IMR-90 (cell line): ENCODE measurements around the gene LENG9. TPM values are rescaled to one million over a fixed set of nuclear protein-coding genes. Genes with fewer than 3 reads are reported as not detected.

Experiments used
- ATAC-seq: fragments of 200-7000 bp; cut with Tn5 transposase; 2 replicates; pipeline ENCODE4 v1.9.1; 2020; ENCODE audit warnings: low read depth, mild to moderate bottlenecking, moderate library complexity
- BruUV-seq: library from RNA; stranded (reverse); fragments of 400-500 nt; replicated peaks from 2 replicates; lab custom pipeline; 2021; lab: Mats Ljungman, UMichigan
- CTCF ChIA-PET: fragments of 300-600 bp; formaldehyde crosslinking; extraction: SDS; loops from one replicate; lab custom pipeline; 2021; ENCODE audit warnings: antibody characterized with exemption; lab: Yijun Ruan, JAX
- POLR2A ChIA-PET: fragments of 300-600 bp; sonication (Branson Sonifier 250); formaldehyde crosslinking; loops from one replicate; lab custom pipeline; 2022; ENCODE audit warnings: antibody characterized with exemption; ENCODE audit not compliant: unreplicated experiment; lab: Charles Lee
- DNase-seq: peaks from one replicate; pipeline ENCODE4 v3.0.0; 2013
- H2AFZ ChIP-seq: replicated peaks from 2 replicates; pipeline ENCODE3; 2013; ENCODE audit warnings: low read length, mild to moderate bottlenecking; ENCODE audit not compliant: poor library complexity
- H2AK5ac ChIP-seq: 2 replicates; pipeline ENCODE4 v1.6.1; 2013; ENCODE audit warnings: low read depth, low read length, inconsistent platforms
- H2AK9ac ChIP-seq: replicated peaks from 2 replicates; pipeline ENCODE3; 2013; ENCODE audit warnings: mild to moderate bottlenecking, low read depth, low read length, moderate library complexity; ENCODE audit not compliant: poor library complexity
- H2BK120ac ChIP-seq: 2 replicates; pipeline ENCODE4 v1.6.1; 2013; ENCODE audit warnings: low read depth, low read length, inconsistent platforms
- H2BK15ac ChIP-seq: 3 replicates; pipeline ENCODE4 v1.6.1; 2013; ENCODE audit warnings: low read depth, low read length, inconsistent platforms
- H2BK20ac ChIP-seq: 2 replicates; pipeline ENCODE4 v1.6.1; 2013; ENCODE audit warnings: low read depth, mild to moderate bottlenecking, inconsistent platforms, low read length, moderate library complexity
- H2BK5ac ChIP-seq: 2 replicates; pipeline ENCODE4 v1.6.1; 2013; ENCODE audit warnings: mild to moderate bottlenecking, low read depth, low read length, inconsistent platforms; ENCODE audit not compliant: poor library complexity, severe bottlenecking
- H3K14ac ChIP-seq: replicated peaks from 2 replicates; pipeline ENCODE4 v1.6.1; 2013; ENCODE audit warnings: low read depth, low read length, inconsistent platforms
- H3K18ac ChIP-seq: 2 replicates; pipeline ENCODE4 v1.6.1; 2013; ENCODE audit warnings: low read depth, low read length, control low read depth
- H3K23ac ChIP-seq: 2 replicates; pipeline ENCODE4 v1.6.1; 2013; ENCODE audit warnings: low read depth, low read length, inconsistent platforms
- H3K27ac ChIP-seq: 2 replicates; pipeline ENCODE4 v1.5.1; 2013; ENCODE audit warnings: mild to moderate bottlenecking, control low read depth, low read length; ENCODE audit not compliant: insufficient read depth
- H3K27me3 ChIP-seq: 2 replicates; pipeline ENCODE4 v1.6.1; 2013; ENCODE audit warnings: low read length; ENCODE audit not compliant: control insufficient read depth, insufficient read depth
- H3K36me3 ChIP-seq: 2 replicates; pipeline ENCODE4 v1.6.1; 2013; ENCODE audit warnings: low read length, mixed read lengths; ENCODE audit not compliant: control insufficient read depth, insufficient read depth
- H3K4ac ChIP-seq: 2 replicates; pipeline ENCODE4 v1.6.1; 2013; ENCODE audit warnings: low read depth, low read length, inconsistent platforms
- H3K4me1 ChIP-seq: 2 replicates; pipeline ENCODE4 v1.6.1; 2013; ENCODE audit warnings: low read length, mixed read lengths; ENCODE audit not compliant: control insufficient read depth, insufficient read depth
- H3K4me2 ChIP-seq: 2 replicates; pipeline ENCODE4 v1.6.1; 2013; ENCODE audit warnings: low read depth, mild to moderate bottlenecking, control low read depth, low read length, moderate library complexity
- H3K4me3 ChIP-seq: 2 replicates; pipeline ENCODE4 v1.5.1; 2013; ENCODE audit warnings: low read depth, mild to moderate bottlenecking, control low read depth, low read length, moderate library complexity; ENCODE audit not compliant: insufficient read depth
- H3K56ac ChIP-seq: 2 replicates; pipeline ENCODE4 v1.6.1; 2013; ENCODE audit warnings: low read length, inconsistent platforms; ENCODE audit not compliant: insufficient read depth; ENCODE audit errors: extremely low read depth
- H3K79me1 ChIP-seq, 2 experiments: 2 replicates each; pipeline ENCODE4 v1.6.1; 2013; ENCODE audit warnings: low read length in 2 of 2, inconsistent platforms in 1 of 2, low read depth in 1 of 2
- H3K9ac ChIP-seq: 2 replicates; pipeline ENCODE4 v1.6.1; 2013; ENCODE audit warnings: low read depth, low read length, control low read depth
- H3K9me1 ChIP-seq: 2 replicates; pipeline ENCODE4 v1.6.1; 2013; ENCODE audit warnings: low read length, inconsistent platforms; ENCODE audit not compliant: insufficient read depth
- H3K9me3 ChIP-seq: 2 replicates; pipeline ENCODE4 v1.6.1; 2013; ENCODE audit warnings: low read length; ENCODE audit not compliant: control insufficient read depth, insufficient read depth
- H4K20me1 ChIP-seq: 2 replicates; pipeline ENCODE4 v1.6.1; 2013; ENCODE audit warnings: low read length, inconsistent platforms; ENCODE audit not compliant: insufficient read depth
- H4K5ac ChIP-seq: 2 replicates; pipeline ENCODE4 v1.6.1; 2013; ENCODE audit warnings: mild to moderate bottlenecking, low read depth, low read length, control low read depth
- H4K8ac ChIP-seq, 2 experiments: 2 replicates each; pipeline ENCODE4 v1.6.1; 2013; ENCODE audit warnings: low read depth in 2 of 2, low read length in 2 of 2, control low read depth in 1 of 2, inconsistent platforms in 1 of 2
- H4K91ac ChIP-seq: 2 replicates; pipeline ENCODE4 v1.6.1; 2013; ENCODE audit warnings: low read depth, low read length, inconsistent platforms; ENCODE audit not compliant: insufficient read depth
- BHLHE40 ChIP-seq: fragments of 150-350 bp; IDR thresholded peaks from 2 replicates; pipeline ENCODE4 v1.6.1; 2016; ENCODE audit warnings: mild to moderate bottlenecking, low read depth, low read length
- ELK1 ChIP-seq: fragments of 150-350 bp; IDR thresholded peaks from 2 replicates; pipeline ENCODE4 v1.6.1; 2016; ENCODE audit warnings: low read depth, mild to moderate bottlenecking, low read length, moderate library complexity, borderline replicate concordance
- MXI1 ChIP-seq: IDR thresholded peaks from 2 replicates; pipeline ENCODE4 v1.6.1; 2012; ENCODE audit warnings: low read depth, mild to moderate bottlenecking, low read length, moderate library complexity, borderline replicate concordance
- NFE2L2 ChIP-seq: fragments of 150-350 bp; IDR thresholded peaks from 2 replicates; pipeline ENCODE4 v1.6.1; 2016; ENCODE audit warnings: low read depth, mild to moderate bottlenecking, low read length
- POLR2A ChIP-seq: IDR thresholded peaks from 2 replicates; pipeline ENCODE4 v1.6.1; 2012; ENCODE audit warnings: mild to moderate bottlenecking, low read depth, low read length
- RCOR1 ChIP-seq: IDR thresholded peaks from 2 replicates; pipeline ENCODE4 v1.6.1; 2012; ENCODE audit warnings: mild to moderate bottlenecking, low read length, improper control_type of control experiment; ENCODE audit not compliant: insufficient replicate concordance
- RFX5 ChIP-seq: IDR thresholded peaks from 2 replicates; pipeline ENCODE4 v1.8.0; 2012; ENCODE audit warnings: low read depth, mild to moderate bottlenecking, low read length, moderate library complexity
- WGBS, 2 experiments: methylation state at CpG; one replicate each; pipeline versions ENCODE4 v1.1.5 to v1.1.7; 2013; ENCODE audit warnings: missing lambda C conversion rate in 2 of 2; ENCODE audit not compliant: insufficient read length in 1 of 2; ENCODE audit errors: extremely low coverage in 2 of 2; 5-methylcytosine and 5-hydroxymethylcytosine counted together
- dilution Hi-C: fragments of 300-500 bp; cut with HindIII; formaldehyde crosslinking; loops from one replicate; pipeline ENCODE4 v1.14.3; 2018; ENCODE audit warnings: low sequenced_read_pairs; ENCODE audit not compliant: unreplicated experiment
- in situ Hi-C: fragments of 300-500 bp; cut with MboI; formaldehyde crosslinking; loops from 3 replicates; pipeline ENCODE4 v1.14.3; 2019; ENCODE audit warnings: low sequenced_read_pairs, inconsistent platforms, mixed read lengths
- intact Hi-C: fragments of 100-400 bp; cut with micrococcal nuclease; formaldehyde crosslinking; loops from 2 replicates; pipeline ENCODE4 v1.10.0; 2022
- polyA plus RNA-seq, 3 experiments: library from polyadenylated mRNA; depleted of rRNA; stranded (reverse); fragments of >200 nt; gene quantifications; 2 replicates each; pipeline ENCODE4 v1.2.3, GENCODE V29; 2012; ENCODE audit warnings: low replicate concordance in 1 of 3
- total RNA-seq: library from RNA; depleted of rRNA; stranded (reverse); fragments of >200 nt; gene quantifications from 2 replicates; pipeline ENCODE4 v1.2.3, GENCODE V29; 2012

Gene LENG9
- total and polyA plus RNA-seq, 2 of the 4 experiments (the other 2 are of a cell fraction): 0.94 to 1.1 TPM

GRCh38 chr19:54453921-54454780 is 9.4 kb downstream of the LENG9 start (continued):
- TF ChIP-seq BHLHE40: no peak

GRCh38 chr19:54452626-54453025 is 11.0 kb downstream of the LENG9 start:
- H3K56ac ChIP-seq: no peak overlapping the region
- no peak overlapping the region for H3K4me3 ChIP-seq
- H3K27ac ChIP-seq: no peak overlapping the region
- no peak overlapping the region for H3K4ac ChIP-seq
- H4K20me1 ChIP-seq: peaks cover 73% of the 10 kb centered on the region
- no peaks in the 10 kb centered on the region for H3K9me3 ChIP-seq
- H2AK9ac ChIP-seq: no peak overlapping the region
- peaks cover 6% of the 10 kb centered on the region; the same call in 1 of the 2 replicates for H3K9me1 ChIP-seq
- H2BK15ac ChIP-seq: no peak overlapping the region
- no peak overlapping the region for H3K4me2 ChIP-seq
- H3K79me1 ChIP-seq: peaks cover 21 to 60% of the 10 kb centered on the region in 2 experiments
- intact Hi-C loops: no loop called here
- H3K9ac ChIP-seq: no peak overlapping the region
- H4K5ac ChIP-seq: no peak overlapping the region
- no peak overlapping the region for H3K18ac ChIP-seq
- H2AK5ac ChIP-seq: no peak overlapping the region
- TF ChIP-seq RCOR1 (no peak), NFE2L2 (no peak), POLR2A (no peak), MXI1 (no peak), BHLHE40 (no peak), RFX5 (no peak), ELK1 (no peak)
- DNase-seq (no peak), ATAC-seq (no peak)
- no peak overlapping the region for H2BK5ac ChIP-seq
- no peaks in the 10 kb centered on the region for H3K27me3 ChIP-seq
- H2BK120ac ChIP-seq: no peak overlapping the region
- no TSS peak for BruUV-seq
- in situ Hi-C loops: loop anchor here (10.0 to 25.0 kb wide), 6 partner anchors 248 to 1685 kb away; partner anchors contain the start of genes NAT14, NDUFA3, OSCAR and PRPF31
- peaks cover 6% of the 10 kb centered on the region for H3K4me1 ChIP-seq
- no peak overlapping the region for H2BK20ac ChIP-seq
- no peak overlapping the region for H4K91ac ChIP-seq
- no peak overlapping the region for H3K14ac ChIP-seq
- H4K8ac ChIP-seq: no peak overlapping the region
- peaks cover 66% of the 10 kb centered on the region for H3K36me3 ChIP-seq
- WGBS, 2 experiments: 92% methylated on average over 2 of the region's 11 CpGs; no CpG with 5 or more reads in 1 of the 2 experiments
- dilution Hi-C loops: no loop called here
- ChIA-PET POLR2A (no interaction called here), CTCF (no interaction called here)
- no peak overlapping the region for H2AFZ ChIP-seq
- H3K23ac ChIP-seq: no peak overlapping the region
